Measurements from ENCODE around the gene GALNTL6.

The GALNTL6 gene

DNA sequence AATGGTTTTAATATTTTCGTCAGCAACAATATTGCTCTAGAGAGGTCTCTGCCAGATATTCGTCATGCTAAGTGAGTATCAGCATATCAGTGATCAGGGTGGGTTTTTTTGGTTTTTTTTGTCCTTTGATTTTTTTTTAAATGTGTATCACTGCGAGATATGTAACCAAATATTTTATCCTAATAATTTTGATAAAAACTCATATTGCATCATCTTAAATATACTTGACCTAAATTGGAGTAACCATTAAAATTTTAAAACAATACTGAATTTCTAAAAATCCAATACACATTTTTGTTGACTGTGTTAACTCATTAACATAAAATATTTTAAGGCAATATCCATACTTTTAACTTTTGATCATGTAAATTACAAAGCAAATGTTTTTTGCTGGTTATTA is 498.5 kb downstream of the GALNTL6 start:
- H3K36me3 ChIP-seq (ENCODE audit: control insufficient read depth, insufficient read depth, low read length, severe bottlenecking), result no peaks in the 10 kb centered on the region
- no peak for DNase-seq (ENCODE audit: low read depth)
- H3K4me3 ChIP-seq (ENCODE audit: low read length), result no peak overlapping the region
- H3K27me3 ChIP-seq (replicated peaks; ENCODE audit: control insufficient read depth, insufficient read depth, low read length), result no peaks in the 10 kb centered on the region
- H3K9me3 ChIP-seq (ENCODE audit: control insufficient read depth, low read length), result peaks cover 10% of the 10 kb centered on the region
- no peak overlapping the region for H3K9ac ChIP-seq (ENCODE audit: low read length)
- H3K4me1 ChIP-seq (ENCODE audit: control insufficient read depth, insufficient read depth, low read length), result no peaks in the 10 kb centered on the region

DNA sequence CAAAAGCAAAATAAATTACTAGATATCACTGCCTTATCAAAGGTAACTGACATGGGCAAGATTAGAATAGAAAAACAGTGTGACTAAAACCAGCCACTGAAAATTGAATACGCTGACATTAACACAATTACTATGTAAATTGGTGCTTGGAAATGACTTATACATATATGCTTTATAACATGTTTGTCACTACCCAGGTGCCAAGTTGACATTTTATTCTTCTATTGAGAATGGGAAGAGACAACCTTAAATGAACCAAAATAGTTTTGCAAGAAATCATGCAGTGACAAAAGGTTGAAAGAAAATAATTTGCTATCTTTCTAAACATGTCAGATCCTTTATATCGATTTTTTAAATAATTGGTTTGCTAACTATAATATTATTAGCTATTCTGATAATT is 510.1 kb downstream of the GALNTL6 start:
- Histone ChIP-seq H3K9me3 (ENCODE audit: control insufficient read depth, low read length) (no peaks in the 10 kb centered on the region), H3K4me1 (ENCODE audit: control insufficient read depth, insufficient read depth, low read length) (no peaks in the 10 kb centered on the region), H3K27me3 (replicated peaks; ENCODE audit: control insufficient read depth, insufficient read depth, low read length) (no peaks in the 10 kb centered on the region), H3K36me3 (ENCODE audit: control insufficient read depth, insufficient read depth, low read length, severe bottlenecking) (no peaks in the 10 kb centered on the region), H3K9ac (ENCODE audit: low read length) (no peak overlapping the region), H3K4me3 (ENCODE audit: low read length) (no peak overlapping the region)
- no peak for DNase-seq (ENCODE audit: low read depth)

DNA sequence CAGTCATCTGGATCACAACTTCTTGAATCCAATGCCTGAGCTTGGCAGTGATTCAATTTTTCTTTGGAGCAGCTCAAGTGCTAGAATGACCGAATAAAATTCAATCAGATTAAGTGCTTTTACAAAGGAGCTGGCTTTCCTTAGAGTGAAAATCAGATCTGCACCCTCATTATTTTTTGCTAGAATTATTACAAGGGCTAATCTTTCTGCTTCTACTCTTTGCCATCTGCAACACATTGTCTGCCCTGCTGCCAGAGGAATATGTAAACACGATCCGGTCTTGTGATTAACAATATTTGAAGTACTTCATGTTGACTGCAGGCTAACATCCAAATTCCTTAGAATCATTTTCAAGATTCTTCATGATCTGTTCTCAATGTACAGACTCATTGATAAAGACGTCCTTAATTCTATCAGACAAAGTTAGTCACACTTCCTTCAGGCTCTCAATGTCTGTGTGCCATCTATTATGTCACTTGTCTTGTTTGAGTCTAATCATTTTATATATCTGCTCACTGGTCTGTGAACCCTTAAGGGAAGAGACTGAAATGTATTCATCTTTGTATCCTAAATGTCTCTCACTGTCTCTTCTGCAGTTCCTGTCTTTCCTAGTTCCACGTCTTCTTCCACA is 531.2 kb downstream of the GALNTL6 start:
- H3K36me3 ChIP-seq (ENCODE audit: control insufficient read depth, insufficient read depth, low read length, severe bottlenecking), result no peaks in the 10 kb centered on the region
- H3K4me3 ChIP-seq (ENCODE audit: low read length), result no peak overlapping the region
- no peak overlapping the region for H3K9ac ChIP-seq (ENCODE audit: low read length)
- no peaks in the 10 kb centered on the region for H3K9me3 ChIP-seq (ENCODE audit: control insufficient read depth, low read length)
- DNase-seq (ENCODE audit: low read depth), result peak; percentile 46
- H3K27me3 ChIP-seq (replicated peaks; ENCODE audit: control insufficient read depth, insufficient read depth, low read length), result no peaks in the 10 kb centered on the region
- H3K4me1 ChIP-seq (ENCODE audit: control insufficient read depth, insufficient read depth, low read length), result no peaks in the 10 kb centered on the region

DNA sequence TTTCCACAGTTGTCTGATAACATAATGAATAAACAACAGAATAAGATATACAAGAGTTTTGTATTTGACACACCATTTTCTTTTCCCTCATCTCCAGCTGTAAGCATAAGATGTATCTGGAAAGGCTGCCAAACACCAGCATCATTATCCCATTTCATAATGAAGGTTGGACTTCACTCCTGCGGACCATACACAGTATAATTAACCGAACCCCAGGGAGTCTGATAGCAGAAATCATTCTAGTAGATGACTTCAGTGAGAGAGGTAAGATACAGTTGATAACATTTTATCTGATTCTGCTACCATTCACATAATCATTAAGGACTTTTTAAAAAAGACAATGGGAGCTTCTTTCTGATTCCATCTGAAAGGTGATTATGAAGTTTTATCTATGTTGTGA is 535.2 kb downstream of the GALNTL6 start:
- no peak for DNase-seq (ENCODE audit: low read depth)
- no peak overlapping the region for H3K9ac ChIP-seq (ENCODE audit: low read length)

DNA sequence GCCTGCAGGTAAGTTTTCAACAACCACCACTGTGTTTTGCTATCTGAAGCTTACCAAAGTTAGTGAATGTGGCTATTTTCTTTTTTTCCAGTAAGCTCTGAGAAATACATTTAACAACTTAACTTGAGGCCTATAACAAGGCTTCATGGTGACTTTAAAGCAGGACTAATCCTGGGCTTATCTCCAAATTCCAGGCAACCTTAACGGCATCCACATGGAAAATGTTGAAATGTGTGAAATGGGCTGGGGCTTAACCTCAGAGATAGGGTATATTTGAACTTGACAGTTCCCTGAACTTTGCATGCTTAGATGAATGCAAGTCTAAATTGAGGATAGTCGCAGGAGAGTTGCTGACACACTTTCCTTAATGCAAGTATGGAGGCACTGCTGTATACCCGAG is 539.2 kb downstream of the GALNTL6 start:
- no peak overlapping the region for H3K9ac ChIP-seq (ENCODE audit: low read length)
- H3K9me3 ChIP-seq (ENCODE audit: control insufficient read depth, low read length), result no peaks in the 10 kb centered on the region
- no peaks in the 10 kb centered on the region for H3K27me3 ChIP-seq (replicated peaks; ENCODE audit: control insufficient read depth, insufficient read depth, low read length)
- no peak overlapping the region for H3K4me3 ChIP-seq (ENCODE audit: low read length)
- H3K4me1 ChIP-seq (ENCODE audit: control insufficient read depth, insufficient read depth, low read length), result no peaks in the 10 kb centered on the region
- peak; percentile 43 for DNase-seq (ENCODE audit: low read depth)
- H3K36me3 ChIP-seq (ENCODE audit: control insufficient read depth, insufficient read depth, low read length, severe bottlenecking), result no peaks in the 10 kb centered on the region

More for the DNA sequence above, 535.2 kb downstream of the GALNTL6 start:
- no peaks in the 10 kb centered on the region for H3K36me3 ChIP-seq (ENCODE audit: control insufficient read depth, insufficient read depth, low read length, severe bottlenecking)
- no peaks in the 10 kb centered on the region for H3K27me3 ChIP-seq (replicated peaks; ENCODE audit: control insufficient read depth, insufficient read depth, low read length)
- no peaks in the 10 kb centered on the region for H3K4me1 ChIP-seq (ENCODE audit: control insufficient read depth, insufficient read depth, low read length)
- H3K9me3 ChIP-seq (ENCODE audit: control insufficient read depth, low read length), result no peaks in the 10 kb centered on the region
- H3K4me3 ChIP-seq (ENCODE audit: low read length), result no peak overlapping the region

DNA sequence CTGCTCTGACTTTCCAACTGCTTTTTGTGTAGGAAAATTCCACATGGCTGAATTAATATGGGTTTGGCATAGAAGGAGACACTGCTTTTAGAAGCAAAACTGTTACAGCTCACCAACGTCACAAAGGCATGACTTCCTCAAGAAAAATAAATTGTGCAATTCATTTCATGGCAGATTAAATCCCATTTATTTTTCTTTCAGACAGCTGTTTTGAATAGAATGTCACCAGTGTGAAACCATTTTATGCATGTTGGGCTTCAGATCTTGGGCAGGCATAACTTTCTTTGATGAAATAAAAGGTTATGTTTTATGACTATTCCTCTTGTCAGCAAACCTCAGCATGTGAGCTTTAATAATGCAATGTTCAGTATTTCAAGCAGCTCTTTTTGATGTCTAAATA is 542.8 kb downstream of the GALNTL6 start:
- H3K36me3 ChIP-seq (ENCODE audit: control insufficient read depth, insufficient read depth, low read length, severe bottlenecking), result no peaks in the 10 kb centered on the region
- H3K27me3 ChIP-seq (replicated peaks; ENCODE audit: control insufficient read depth, insufficient read depth, low read length), result no peaks in the 10 kb centered on the region
- no peak overlapping the region for H3K4me3 ChIP-seq (ENCODE audit: low read length)
- no peaks in the 10 kb centered on the region for H3K4me1 ChIP-seq (ENCODE audit: control insufficient read depth, insufficient read depth, low read length)
- DNase-seq (ENCODE audit: low read depth), result peak; percentile 96
- no peaks in the 10 kb centered on the region for H3K9me3 ChIP-seq (ENCODE audit: control insufficient read depth, low read length)
- no peak overlapping the region for H3K9ac ChIP-seq (ENCODE audit: low read length)

DNA sequence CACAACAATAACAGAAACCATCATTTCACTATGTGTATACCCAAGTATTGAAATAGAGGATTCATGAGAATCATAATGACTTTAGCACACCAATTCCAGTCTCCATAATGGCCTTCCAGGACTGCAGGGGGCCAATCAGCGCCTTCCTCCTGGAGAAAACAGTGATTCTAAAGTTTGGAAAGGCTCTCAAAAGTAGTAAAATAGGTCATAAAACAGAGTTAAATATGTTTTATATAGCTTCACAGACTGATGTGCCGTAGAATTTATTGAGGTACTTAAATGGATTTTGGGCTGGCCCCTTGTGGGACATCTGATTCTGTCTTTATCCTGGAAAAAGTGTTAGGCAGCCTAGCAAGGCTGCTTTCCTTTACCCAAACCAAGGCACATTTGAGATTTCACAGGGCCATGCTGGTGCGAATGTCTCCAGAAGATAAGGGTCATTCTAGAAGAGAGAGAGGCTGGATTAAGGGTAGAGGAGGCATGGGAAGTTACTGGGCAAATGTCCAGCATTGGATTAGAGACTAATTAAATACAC is 543.9 kb downstream of the GALNTL6 start:
- Histone ChIP-seq H3K9ac (ENCODE audit: low read length) (no peak overlapping the region), H3K27me3 (replicated peaks; ENCODE audit: control insufficient read depth, insufficient read depth, low read length) (no peaks in the 10 kb centered on the region), H3K9me3 (ENCODE audit: control insufficient read depth, low read length) (no peaks in the 10 kb centered on the region), H3K4me3 (ENCODE audit: low read length) (no peak overlapping the region), H3K4me1 (ENCODE audit: control insufficient read depth, insufficient read depth, low read length) (no peaks in the 10 kb centered on the region), H3K36me3 (ENCODE audit: control insufficient read depth, insufficient read depth, low read length, severe bottlenecking) (no peaks in the 10 kb centered on the region)
- no peak for DNase-seq (ENCODE audit: low read depth)

DNA sequence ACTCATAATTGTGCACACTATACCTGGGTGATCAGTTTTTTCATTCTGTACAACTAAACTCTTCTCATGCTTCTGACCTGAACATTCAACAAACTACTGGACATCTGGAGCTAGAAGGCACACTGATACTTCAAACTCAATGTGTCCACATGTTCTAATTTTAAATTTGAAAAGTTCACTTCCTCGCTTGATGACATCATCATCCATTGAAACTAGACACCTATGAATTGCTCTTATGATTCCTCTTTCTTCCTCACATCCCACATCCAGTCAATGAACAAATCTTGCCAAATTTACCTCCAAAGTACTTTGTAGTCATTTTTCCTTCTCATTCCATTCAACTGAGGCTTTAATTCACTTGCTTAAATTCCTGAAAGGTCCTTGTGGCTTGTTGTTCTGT is 549.4 kb downstream of the GALNTL6 start:
- no peak for DNase-seq (ENCODE audit: low read depth)
- no peaks in the 10 kb centered on the region for H3K9me3 ChIP-seq (ENCODE audit: control insufficient read depth, low read length)
- H3K9ac ChIP-seq (ENCODE audit: low read length), result no peak overlapping the region
- no peaks in the 10 kb centered on the region for H3K27me3 ChIP-seq (replicated peaks; ENCODE audit: control insufficient read depth, insufficient read depth, low read length)
- H3K4me3 ChIP-seq (ENCODE audit: low read length), result no peak overlapping the region
- H3K36me3 ChIP-seq (ENCODE audit: control insufficient read depth, insufficient read depth, low read length, severe bottlenecking), result no peaks in the 10 kb centered on the region
- no peaks in the 10 kb centered on the region for H3K4me1 ChIP-seq (ENCODE audit: control insufficient read depth, insufficient read depth, low read length)

DNA sequence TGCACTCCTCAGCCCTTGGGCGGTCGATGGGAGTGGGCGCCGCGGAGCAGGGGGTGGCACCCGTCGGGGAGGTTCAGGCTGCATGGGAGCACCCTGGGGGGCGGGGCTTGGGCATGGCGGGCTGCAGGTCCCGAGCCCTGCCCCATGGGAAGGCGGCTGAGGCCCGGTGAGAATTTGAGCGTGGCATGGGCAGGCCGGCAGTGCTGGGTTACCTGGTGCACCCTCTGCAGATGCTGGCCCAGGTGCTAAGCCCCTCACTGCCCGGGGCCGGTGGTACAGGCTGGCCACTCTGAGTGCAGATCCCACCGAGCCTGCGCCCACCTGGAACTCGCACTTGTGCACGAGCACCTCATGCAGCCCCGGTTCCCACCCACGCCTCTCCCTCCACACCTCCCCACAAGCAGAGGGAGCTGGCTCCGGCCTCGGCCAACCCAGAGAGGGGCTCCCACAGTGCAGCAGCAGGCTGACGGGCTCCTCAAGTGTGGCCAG is 556.3 kb downstream of the GALNTL6 start:
- Histone ChIP-seq H3K4me1 (ENCODE audit: control insufficient read depth, insufficient read depth, low read length) (no peaks in the 10 kb centered on the region), H3K27me3 (replicated peaks; ENCODE audit: control insufficient read depth, insufficient read depth, low read length) (no peaks in the 10 kb centered on the region), H3K36me3 (ENCODE audit: control insufficient read depth, insufficient read depth, low read length, severe bottlenecking) (no peaks in the 10 kb centered on the region), H3K9me3 (ENCODE audit: control insufficient read depth, low read length) (no peaks in the 10 kb centered on the region), H3K4me3 (ENCODE audit: low read length) (no peak overlapping the region), H3K9ac (ENCODE audit: low read length) (no peak overlapping the region)
- no peak for DNase-seq (ENCODE audit: low read depth)

DNA sequence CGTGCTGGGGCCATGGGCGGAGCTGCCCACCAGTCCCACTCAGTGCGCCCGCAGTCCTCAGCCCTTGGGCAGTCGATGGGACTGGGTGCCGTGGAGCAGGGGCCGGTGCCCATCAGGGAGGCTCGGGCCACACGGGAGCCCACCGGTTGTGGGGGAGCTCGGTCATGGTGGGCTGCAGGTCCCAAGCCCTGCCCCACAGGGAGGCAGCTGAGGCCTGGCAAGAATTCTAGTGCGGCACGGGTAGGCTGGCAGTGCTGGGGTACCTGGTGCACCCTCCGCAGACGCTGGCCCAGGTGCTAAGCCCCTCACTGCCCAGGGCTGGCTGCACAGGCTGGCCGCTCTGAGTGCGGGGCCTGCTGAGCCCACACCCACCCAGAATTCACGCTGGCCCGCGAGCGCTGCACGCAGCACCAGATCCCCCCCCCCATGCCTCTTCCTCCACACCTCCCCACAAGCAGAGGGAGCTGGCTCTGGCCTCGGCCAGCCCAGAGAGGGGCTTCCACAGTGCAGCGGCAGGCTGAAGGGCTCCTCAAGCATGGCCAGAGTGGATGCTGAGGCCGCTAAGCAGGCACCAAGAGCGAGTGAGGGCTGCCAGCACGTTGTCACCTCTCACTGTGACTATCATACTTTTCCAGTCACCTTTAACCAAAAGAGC is 564.4 kb downstream of the GALNTL6 start:
- Histone ChIP-seq H3K36me3 (ENCODE audit: control insufficient read depth, insufficient read depth, low read length, severe bottlenecking) (no peaks in the 10 kb centered on the region), H3K9ac (ENCODE audit: low read length) (no peak overlapping the region), H3K27me3 (replicated peaks; ENCODE audit: control insufficient read depth, insufficient read depth, low read length) (no peaks in the 10 kb centered on the region), H3K4me3 (ENCODE audit: low read length) (no peak overlapping the region), H3K9me3 (ENCODE audit: control insufficient read depth, low read length) (no peaks in the 10 kb centered on the region), H3K4me1 (ENCODE audit: control insufficient read depth, insufficient read depth, low read length) (no peaks in the 10 kb centered on the region)
- no peak for DNase-seq (ENCODE audit: low read depth)

DNA sequence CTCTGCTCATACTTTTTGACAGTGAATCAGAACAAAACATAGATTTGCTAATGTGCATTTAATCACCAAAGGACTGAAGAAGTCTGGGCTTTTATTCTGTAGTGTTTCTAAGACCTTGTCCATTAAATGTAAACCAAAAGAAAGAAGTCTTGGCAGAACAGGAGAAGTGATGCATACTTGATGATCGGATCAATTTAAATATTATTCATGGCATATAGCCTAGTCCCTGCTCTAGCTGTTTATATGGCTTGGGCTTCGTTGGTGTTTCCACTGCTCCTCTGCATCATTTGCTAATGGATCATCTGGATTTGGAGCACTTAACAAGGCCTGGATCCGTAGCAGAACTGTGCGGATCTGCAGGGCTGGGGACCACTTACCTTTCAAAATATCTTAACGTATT is 566.6 kb downstream of the GALNTL6 start:
- no peaks in the 10 kb centered on the region for H3K27me3 ChIP-seq (replicated peaks; ENCODE audit: control insufficient read depth, insufficient read depth, low read length)
- no peaks in the 10 kb centered on the region for H3K36me3 ChIP-seq (ENCODE audit: control insufficient read depth, insufficient read depth, low read length, severe bottlenecking)
- H3K4me3 ChIP-seq (ENCODE audit: low read length), result no peak overlapping the region
- no peaks in the 10 kb centered on the region for H3K9me3 ChIP-seq (ENCODE audit: control insufficient read depth, low read length)
- no peaks in the 10 kb centered on the region for H3K4me1 ChIP-seq (ENCODE audit: control insufficient read depth, insufficient read depth, low read length)
- no peak for DNase-seq (ENCODE audit: low read depth)
- H3K9ac ChIP-seq (ENCODE audit: low read length), result no peak overlapping the region

All from adipocyte (in vitro differentiated cells).